Loucy (cell line): ENCODE results near the gene FRMD4A.
"Not testable (repeated sequence)": the region's sequence is repeated elsewhere in the genome, so short reads cannot be mapped to it uniquely, and the experiment has no call there.

ENCODE experiments used
- H2AFZ ChIP-seq: fragments of 200-600 bp; sonication (generic); 2 replicates; pipeline ENCODE4 v1.6.0; 2016; ENCODE audit warnings: antibody characterized with exemption, mild to moderate bottlenecking, low read length, moderate library complexity
- H3F3A ChIP-seq: fragments of 200-600 bp; 2 replicates; pipeline ENCODE4 v1.6.0; 2016; ENCODE audit warnings: antibody characterized with exemption, low read depth, mild to moderate bottlenecking
- H3K27me3 ChIP-seq: fragments of 200-600 bp; sonication (generic); 2 replicates; pipeline ENCODE4 v1.6.1; 2014; ENCODE audit warnings: low read length, mild to moderate bottlenecking; ENCODE audit not compliant: insufficient read depth, poor library complexity, severe bottlenecking
- H3K36me3 ChIP-seq: fragments of 200-600 bp; sonication (generic); 2 replicates; pipeline ENCODE4 v1.6.1; 2016; ENCODE audit warnings: low read length; ENCODE audit not compliant: insufficient read depth
- H3K4me1 ChIP-seq: fragments of 200-600 bp; sonication (generic); 2 replicates; pipeline ENCODE4 v1.5.1; 2014; ENCODE audit warnings: low read length, mild to moderate bottlenecking; ENCODE audit not compliant: insufficient read depth, poor library complexity, severe bottlenecking
- H3K4me2 ChIP-seq: fragments of 200-600 bp; sonication (generic); 2 replicates; pipeline ENCODE4 v1.6.0; 2014; ENCODE audit warnings: antibody characterized with exemption, low read length, low read depth, mild to moderate bottlenecking; ENCODE audit not compliant: poor library complexity, severe bottlenecking
- H3K4me3 ChIP-seq: fragments of 200-600 bp; sonication (generic); 2 replicates; pipeline ENCODE4 v1.5.1; 2014; ENCODE audit warnings: low read length, mild to moderate bottlenecking, mixed read lengths; ENCODE audit not compliant: poor library complexity, severe bottlenecking
- H3K79me2 ChIP-seq: fragments of 200-600 bp; sonication (generic); 2 replicates; pipeline ENCODE4 v1.6.1; 2014; ENCODE audit warnings: low read length; ENCODE audit not compliant: insufficient read depth
- H3K9ac ChIP-seq: fragments of 200-600 bp; sonication (generic); 2 replicates; pipeline ENCODE4 v1.6.0; 2014; ENCODE audit warnings: mild to moderate bottlenecking, low read depth, low read length, moderate library complexity; ENCODE audit not compliant: poor library complexity, severe bottlenecking
- H3K9me2 ChIP-seq: fragments of 200-600 bp; sonication (generic); replicated peaks from 2 replicates; pipeline ENCODE4 v1.6.1; 2016; ENCODE audit warnings: low read depth, low read length, mixed read lengths
- H3K9me3 ChIP-seq: fragments of 200-600 bp; sonication (generic); 2 replicates; pipeline ENCODE4 v1.6.1; 2014; ENCODE audit warnings: mild to moderate bottlenecking, antibody characterized with exemption, low read length, low read depth; ENCODE audit not compliant: insufficient read depth
- H4K20me1 ChIP-seq: fragments of 200-600 bp; sonication (generic); 2 replicates; pipeline ENCODE4 v1.6.0; 2014; ENCODE audit warnings: antibody characterized with exemption, low read length, mild to moderate bottlenecking; ENCODE audit not compliant: insufficient read depth, poor library complexity, severe bottlenecking
- CTCF ChIP-seq: fragments of 200-600 bp; sonication (generic); conservative IDR thresholded peaks from 2 replicates; pipeline ENCODE4 v1.5.1; 2014; ENCODE audit warnings: mild to moderate bottlenecking, antibody characterized with exemption, low read length
- EZH2phosphoT487 ChIP-seq: fragments of 200-600 bp; IDR thresholded peaks from 2 replicates; pipeline ENCODE4 v1.6.1; 2018; ENCODE audit warnings: antibody characterized with exemption, mild to moderate bottlenecking, moderate library complexity, borderline replicate concordance

The FRMD4A gene

DNA sequence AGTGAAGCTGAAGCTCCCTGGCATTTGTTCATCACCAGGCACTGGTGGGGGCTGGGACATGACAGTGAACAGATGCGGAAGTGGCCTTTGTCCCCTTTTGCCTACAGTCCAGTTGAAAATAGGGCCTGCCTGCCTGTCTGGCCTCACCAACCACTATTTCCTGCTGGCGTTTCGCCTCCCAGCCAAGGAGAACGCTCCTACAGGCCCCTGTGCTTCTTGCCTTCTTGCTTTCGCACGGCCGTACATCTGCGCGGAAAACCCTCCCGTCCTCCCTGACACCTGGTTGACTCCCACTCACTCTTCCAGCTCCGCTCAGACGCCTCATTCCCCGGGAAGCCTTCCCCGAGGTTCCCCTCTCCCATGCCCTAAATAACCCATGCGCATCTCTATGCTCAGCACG lies 426.7 kb downstream of the FRMD4A start:
- Histone ChIP-seq H3K4me3 (no peak overlapping the region), H3K27me3 (no peaks in the 10 kb centered on the region), H3K4me1 (no peaks in the 10 kb centered on the region), H3F3A (no peaks in the 10 kb centered on the region), H3K36me3 (no peaks in the 10 kb centered on the region), H3K9me2 (no peaks in the 10 kb centered on the region), H3K9me3 (no peaks in the 10 kb centered on the region), H3K4me2 (no peak overlapping the region), H3K9ac (no peak overlapping the region), H4K20me1 (no peaks in the 10 kb centered on the region), H3K79me2 (no peaks in the 10 kb centered on the region), H2AFZ (no peak overlapping the region)
- no peak for TF ChIP-seq CTCF
- no peak for TF ChIP-seq EZH2phosphoT487

GRCh38 chr10:13902868-13903587 lies 427.7 kb downstream of the FRMD4A start:
- Histone ChIP-seq H3K4me3 (no peak overlapping the region), H3K4me2 (no peak overlapping the region), H3K9me2 (no peaks in the 10 kb centered on the region), H3F3A (no peaks in the 10 kb centered on the region), H3K79me2 (no peaks in the 10 kb centered on the region), H2AFZ (no peak overlapping the region), H4K20me1 (no peaks in the 10 kb centered on the region), H3K9ac (no peak overlapping the region), H3K36me3 (no peaks in the 10 kb centered on the region), H3K4me1 (no peaks in the 10 kb centered on the region), H3K9me3 (no peaks in the 10 kb centered on the region), H3K27me3 (no peaks in the 10 kb centered on the region)
- no peak for TF ChIP-seq EZH2phosphoT487
- no peak for TF ChIP-seq CTCF

DNA sequence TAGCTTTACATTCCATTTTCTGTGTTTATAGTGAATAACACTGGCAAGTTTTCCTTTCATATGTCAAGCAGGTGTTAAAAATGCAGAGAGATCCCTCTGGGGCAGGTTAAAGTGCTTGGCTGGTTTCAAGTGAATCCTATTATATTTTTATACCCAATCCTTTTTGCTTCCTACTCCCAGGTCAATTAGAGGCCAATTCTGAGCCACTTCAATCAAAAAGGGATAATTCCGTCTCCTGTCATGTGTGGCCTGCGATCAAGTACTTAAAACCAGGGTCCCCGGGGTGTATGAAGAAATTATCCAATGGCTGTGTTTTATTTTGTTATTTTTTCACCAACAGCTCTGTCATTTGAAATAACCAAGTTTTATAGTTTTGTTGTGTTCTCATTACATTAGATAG lies 430.8 kb downstream of the FRMD4A start:
- no peak overlapping the region for H3K4me3 ChIP-seq
- no peaks in the 10 kb centered on the region for H3K27me3 ChIP-seq
- H4K20me1 ChIP-seq: no peaks in the 10 kb centered on the region
- H3K9me3 ChIP-seq: no peaks in the 10 kb centered on the region; the same call in 1 of the 2 replicates
- H2AFZ ChIP-seq: no peak overlapping the region
- no peaks in the 10 kb centered on the region for H3K79me2 ChIP-seq
- H3F3A ChIP-seq: no peaks in the 10 kb centered on the region
- H3K36me3 ChIP-seq: no peaks in the 10 kb centered on the region
- TF ChIP-seq CTCF (no peak), EZH2phosphoT487 (no peak)
- H3K4me1 ChIP-seq: no peaks in the 10 kb centered on the region
- no peaks in the 10 kb centered on the region for H3K9me2 ChIP-seq
- H3K9ac ChIP-seq: no peak overlapping the region
- H3K4me2 ChIP-seq: no peak overlapping the region

DNA sequence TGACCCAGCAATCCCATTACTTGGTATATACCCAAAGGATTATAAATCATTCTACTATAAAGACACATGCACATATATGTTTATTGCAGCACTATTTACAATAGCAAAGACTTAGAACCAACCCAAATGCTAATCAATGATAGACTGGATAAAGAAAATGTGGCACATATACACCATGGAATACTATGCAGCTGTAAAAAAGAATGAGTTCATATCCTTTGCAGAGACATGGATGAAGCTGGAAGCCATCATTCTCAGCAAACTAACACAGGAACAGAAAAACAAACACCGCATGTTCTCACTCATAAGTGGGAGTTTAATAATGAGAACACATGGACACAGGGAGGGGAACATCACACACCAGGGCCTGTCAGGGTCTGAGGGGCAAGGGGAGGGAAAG lies 434.6 kb downstream of the FRMD4A start:
- H3K4me3 ChIP-seq, H3K9me3 ChIP-seq, H3K4me1 ChIP-seq, H3K9ac ChIP-seq, H2AFZ ChIP-seq, H3K9me2 ChIP-seq, H3F3A ChIP-seq, H3K27me3 ChIP-seq, H3K36me3 ChIP-seq, H3K79me2 ChIP-seq, H4K20me1 ChIP-seq, H3K4me2 ChIP-seq: not testable (repeated sequence)
